ENCODE data around the gene INS. TPM values are rescaled to one million over a fixed set of nuclear protein-coding genes. Genes with fewer than 3 reads are reported as not detected.

The INS gene
- total and polyA plus RNA-seq, 2 donors (not counting 1 experiment from before 2014, with no cell fraction given): not detected

DNA sequence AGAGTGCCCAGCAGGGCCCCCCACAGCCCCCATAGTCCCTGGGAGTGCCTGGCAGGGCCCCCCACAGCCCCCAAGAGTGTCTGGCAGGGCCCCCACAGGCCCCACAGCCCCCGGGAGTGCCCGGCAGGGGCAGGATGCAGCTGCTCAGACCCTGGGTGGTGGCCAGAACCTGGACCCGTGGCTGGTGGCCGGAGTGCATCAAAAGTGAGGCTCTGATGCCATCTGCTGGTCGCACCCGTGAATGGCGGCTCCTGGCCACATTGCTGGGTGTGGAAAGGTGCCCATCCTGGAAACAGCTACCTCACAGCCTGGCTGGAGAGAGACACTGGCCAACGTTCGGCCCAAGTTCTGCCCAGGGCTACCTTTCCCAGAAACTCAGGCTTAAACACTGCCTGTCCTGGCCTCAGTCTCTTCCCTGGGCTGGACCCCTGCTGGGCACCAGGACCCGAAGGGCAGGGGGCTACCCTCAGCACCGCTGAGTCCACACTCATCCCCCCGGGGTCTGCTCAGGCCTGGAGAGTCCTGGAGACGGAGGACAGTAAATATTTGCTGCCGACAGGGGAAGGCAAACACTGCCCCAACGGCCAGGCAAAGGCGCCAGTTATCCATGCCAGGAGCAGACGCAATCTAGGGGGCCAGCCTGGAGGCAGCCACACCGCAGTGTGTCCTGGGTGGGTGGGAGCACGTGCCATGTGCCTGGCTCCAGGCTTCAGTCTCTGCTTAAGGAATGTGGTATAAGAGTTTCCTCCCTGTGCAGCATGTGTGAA lies 4.4 kb downstream of the INS start:
- POLR2A ChIA-PET: no interaction called here
- peaks cover 0 to 5% (median 2%) of the 10 kb centered on the region in 4 experiments for H3K27me3 ChIP-seq (replicated peaks in 1 of 4; ENCODE audit: control extremely low read depth in 1 of 4, control insufficient read depth in 3 of 4, insufficient read depth in 4 of 4, low read length in 3 of 4)
- intact Hi-C loops (cut with micrococcal nuclease): no loop called here
- H3K4me2 ChIP-seq (replicated peaks; ENCODE audit: low read depth, low read length, poor library complexity, severe bottlenecking): no peak overlapping the region
- H3K36me3 ChIP-seq (replicated peaks in 1 of 2; ENCODE audit: control extremely low read depth in 1 of 2, control insufficient read depth in 1 of 2, extremely low read depth in 1 of 2, insufficient read depth in 2 of 2, low read length in 1 of 2): no peaks in the 10 kb centered on the region
- H3K4me1 ChIP-seq (ENCODE audit: control insufficient read depth in 2 of 2, insufficient read depth in 2 of 2, low read length in 2 of 2): peaks cover 3 to 5% of the 10 kb centered on the region in 2 donors
- H2AFZ ChIP-seq (ENCODE audit: insufficient read depth, low read depth, low read length, poor library complexity, severe bottlenecking): no peak overlapping the region
- TF ChIP-seq, protein P1, sequence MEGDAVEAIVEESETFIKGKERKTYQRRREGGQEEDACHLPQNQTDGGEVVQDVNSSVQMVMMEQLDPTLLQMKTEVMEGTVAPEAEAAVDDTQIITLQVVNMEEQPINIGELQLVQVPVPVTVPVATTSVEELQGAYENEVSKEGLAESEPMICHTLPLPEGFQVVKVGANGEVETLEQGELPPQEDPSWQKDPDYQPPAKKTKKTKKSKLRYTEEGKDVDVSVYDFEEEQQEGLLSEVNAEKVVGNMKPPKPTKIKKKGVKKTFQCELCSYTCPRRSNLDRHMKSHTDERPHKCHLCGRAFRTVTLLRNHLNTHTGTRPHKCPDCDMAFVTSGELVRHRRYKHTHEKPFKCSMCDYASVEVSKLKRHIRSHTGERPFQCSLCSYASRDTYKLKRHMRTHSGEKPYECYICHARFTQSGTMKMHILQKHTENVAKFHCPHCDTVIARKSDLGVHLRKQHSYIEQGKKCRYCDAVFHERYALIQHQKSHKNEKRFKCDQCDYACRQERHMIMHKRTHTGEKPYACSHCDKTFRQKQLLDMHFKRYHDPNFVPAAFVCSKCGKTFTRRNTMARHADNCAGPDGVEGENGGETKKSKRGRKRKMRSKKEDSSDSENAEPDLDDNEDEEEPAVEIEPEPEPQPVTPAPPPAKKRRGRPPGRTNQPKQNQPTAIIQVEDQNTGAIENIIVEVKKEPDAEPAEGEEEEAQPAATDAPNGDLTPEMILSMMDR (IDR thresholded peaks at IDR 0.05): peak; percentile 68
- TF ChIP-seq EZH2 (IDR thresholded peaks at IDR 0.05; ENCODE audit: borderline replicate concordance, insufficient read depth, low read depth, low read length, poor library complexity, severe bottlenecking): no peak
- no peaks in the 10 kb centered on the region for H3K9me3 ChIP-seq (ENCODE audit: control extremely low read depth in 1 of 3, control insufficient read depth in 2 of 3, insufficient read depth in 1 of 3, low read length in 2 of 3)
- ATAC-seq (ENCODE audit: low read depth) (no peak), DNase-seq (peak; percentile 49)
- no peak overlapping the region for H3K4me3 Mint-ChIP-seq
- H3K27ac ChIP-seq (ENCODE audit: low read length in 2 of 2): no peak overlapping the region
- WGBS (ENCODE audit: insufficient coverage): 38% methylated on average over 19 of the region's 19 CpGs
- no peak overlapping the region for H3K27ac Mint-ChIP-seq
- no peaks in the 10 kb centered on the region for H4K20me1 ChIP-seq (ENCODE audit: control insufficient read depth, insufficient read depth, low read length, poor library complexity, severe bottlenecking)
- H3K9ac ChIP-seq (ENCODE audit: low read length): no peak overlapping the region
- peaks cover 4% of the 10 kb centered on the region for H3K4me1 Mint-ChIP-seq
- CTCF ChIA-PET: interaction anchor here (0.6 to 2.5 kb wide), 3 partner anchors 11 to 503 kb away, joined by 3 to 19 read pairs (median 10); no protein-coding TSS in a partner anchor
- no peaks in the 10 kb centered on the region for H3K27me3 Mint-ChIP-seq
- H3K79me2 ChIP-seq (ENCODE audit: control insufficient read depth, insufficient read depth, low read length): no peaks in the 10 kb centered on the region
- H3K4me3 ChIP-seq (ENCODE audit: control extremely low read depth in 1 of 5, extremely low read depth in 1 of 5, insufficient read depth in 1 of 5, low read depth in 2 of 5, low read length in 4 of 5): no peak overlapping the region
- no peaks in the 10 kb centered on the region for H3K9me3 Mint-ChIP-seq (ENCODE audit: insufficient read depth)

GRCh38 chr11:2155511-2155910 lies 5.5 kb downstream of the INS start:
- Histone ChIP-seq H3K9me3 (ENCODE audit: control extremely low read depth in 1 of 3, control insufficient read depth in 2 of 3, insufficient read depth in 1 of 3, low read length in 2 of 3) (no peaks in the 10 kb centered on the region), H3K4me2 (replicated peaks; ENCODE audit: low read depth, low read length, poor library complexity, severe bottlenecking) (no peak overlapping the region), H3K4me1 (ENCODE audit: control insufficient read depth in 2 of 2, insufficient read depth in 2 of 2, low read length in 2 of 2) (peaks cover 5 to 9% of the 10 kb centered on the region in 2 donors), H4K20me1 (ENCODE audit: control insufficient read depth, insufficient read depth, low read length, poor library complexity, severe bottlenecking) (no peaks in the 10 kb centered on the region), H2AFZ (ENCODE audit: insufficient read depth, low read depth, low read length, poor library complexity, severe bottlenecking) (no peak overlapping the region), H3K79me2 (ENCODE audit: control insufficient read depth, insufficient read depth, low read length) (no peaks in the 10 kb centered on the region), H3K36me3 (replicated peaks in 1 of 2; ENCODE audit: control extremely low read depth in 1 of 2, control insufficient read depth in 1 of 2, extremely low read depth in 1 of 2, insufficient read depth in 2 of 2, low read length in 1 of 2) (no peaks in the 10 kb centered on the region), H3K27ac (ENCODE audit: low read length in 2 of 2) (no peak overlapping the region), H3K9ac (ENCODE audit: low read length) (no peak overlapping the region), H3K27me3 (replicated peaks in 1 of 4; ENCODE audit: control extremely low read depth in 1 of 4, control insufficient read depth in 3 of 4, insufficient read depth in 4 of 4, low read length in 3 of 4) (peaks cover 0 to 13% (median 4%) of the 10 kb centered on the region in 4 experiments), H3K4me3 (ENCODE audit: control extremely low read depth in 1 of 5, extremely low read depth in 1 of 5, insufficient read depth in 1 of 5, low read depth in 2 of 5, low read length in 4 of 5) (no peak overlapping the region)
- ATAC-seq (ENCODE audit: low read depth) (no peak), DNase-seq (no peak)
- ChIA-PET CTCF (interaction anchor here (1.1 to 2.5 kb wide), 3 partner anchors 117 to 502 kb away, joined by 3 to 19 read pairs (median 10); no protein-coding TSS in a partner anchor), POLR2A (no interaction called here)
- Mint-ChIP-seq H3K9me3 (ENCODE audit: insufficient read depth) (no peaks in the 10 kb centered on the region), H3K27me3 (peaks cover 9% of the 10 kb centered on the region), H3K27ac (no peak overlapping the region), H3K4me1 (peaks cover 10% of the 10 kb centered on the region), H3K4me3 (no peak overlapping the region)
- no peak for TF ChIP-seq EZH2 (IDR thresholded peaks at IDR 0.05; ENCODE audit: borderline replicate concordance, insufficient read depth, low read depth, low read length, poor library complexity, severe bottlenecking)
- TF ChIP-seq, protein P1 (IDR thresholded peaks at IDR 0.05): no peak
- WGBS (ENCODE audit: insufficient coverage): 90% methylated on average over 28 of the region's 29 CpGs
- intact Hi-C loops (cut with micrococcal nuclease): no loop called here
